ENCODE measurements around the gene PGM5.

The PGM5 gene

DNA sequence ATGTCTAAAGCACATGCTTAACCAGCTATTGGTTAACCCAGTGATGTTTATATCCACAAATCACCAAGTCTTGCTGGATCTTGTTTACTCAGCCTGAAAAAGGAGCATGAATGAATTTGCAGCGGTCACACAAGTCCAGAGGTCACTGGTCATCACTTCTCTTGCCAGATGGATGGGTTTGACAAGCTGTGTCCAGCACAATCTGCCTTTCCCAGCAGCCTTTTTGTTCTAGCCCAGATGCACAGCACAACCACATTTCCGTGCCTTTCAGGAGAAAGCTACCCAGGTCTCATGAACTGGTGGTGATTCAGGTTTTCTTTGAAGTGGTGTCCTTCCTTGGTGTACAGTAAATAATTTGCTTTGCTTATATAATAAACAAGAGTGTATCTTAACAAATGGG is 152.1 kb downstream of the PGM5 start:
- no peaks in the 10 kb centered on the region for H3K4me1 ChIP-seq (ENCODE audit: low read depth, poor library complexity, severe bottlenecking)
- TF ChIP-seq, protein P1, sequence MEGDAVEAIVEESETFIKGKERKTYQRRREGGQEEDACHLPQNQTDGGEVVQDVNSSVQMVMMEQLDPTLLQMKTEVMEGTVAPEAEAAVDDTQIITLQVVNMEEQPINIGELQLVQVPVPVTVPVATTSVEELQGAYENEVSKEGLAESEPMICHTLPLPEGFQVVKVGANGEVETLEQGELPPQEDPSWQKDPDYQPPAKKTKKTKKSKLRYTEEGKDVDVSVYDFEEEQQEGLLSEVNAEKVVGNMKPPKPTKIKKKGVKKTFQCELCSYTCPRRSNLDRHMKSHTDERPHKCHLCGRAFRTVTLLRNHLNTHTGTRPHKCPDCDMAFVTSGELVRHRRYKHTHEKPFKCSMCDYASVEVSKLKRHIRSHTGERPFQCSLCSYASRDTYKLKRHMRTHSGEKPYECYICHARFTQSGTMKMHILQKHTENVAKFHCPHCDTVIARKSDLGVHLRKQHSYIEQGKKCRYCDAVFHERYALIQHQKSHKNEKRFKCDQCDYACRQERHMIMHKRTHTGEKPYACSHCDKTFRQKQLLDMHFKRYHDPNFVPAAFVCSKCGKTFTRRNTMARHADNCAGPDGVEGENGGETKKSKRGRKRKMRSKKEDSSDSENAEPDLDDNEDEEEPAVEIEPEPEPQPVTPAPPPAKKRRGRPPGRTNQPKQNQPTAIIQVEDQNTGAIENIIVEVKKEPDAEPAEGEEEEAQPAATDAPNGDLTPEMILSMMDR (conservative IDR thresholded peaks at IDR 0.05; ENCODE audit: low read depth, low read length) = no peak
- H3K36me3 ChIP-seq (ENCODE audit: insufficient read depth) = no peaks in the 10 kb centered on the region
- H4K20me1 ChIP-seq (ENCODE audit: insufficient read depth) = no peaks in the 10 kb centered on the region
- H3K27me3 ChIP-seq (ENCODE audit: insufficient read depth, low read depth) = no peaks in the 10 kb centered on the region
- no peak overlapping the region for H2AFZ ChIP-seq (ENCODE audit: low read depth)
- H3K27ac ChIP-seq = no peak overlapping the region
- H3K4me3 ChIP-seq (IDR thresholded peaks at IDR 0.05; ENCODE audit: insufficient read depth, low read depth, low read length) = no peak overlapping the region
- H3K79me2 ChIP-seq (ENCODE audit: insufficient read depth, low read depth) = no peaks in the 10 kb centered on the region
- no peak overlapping the region for H3K4me2 ChIP-seq
- no peak overlapping the region for H3K9ac ChIP-seq

DNA sequence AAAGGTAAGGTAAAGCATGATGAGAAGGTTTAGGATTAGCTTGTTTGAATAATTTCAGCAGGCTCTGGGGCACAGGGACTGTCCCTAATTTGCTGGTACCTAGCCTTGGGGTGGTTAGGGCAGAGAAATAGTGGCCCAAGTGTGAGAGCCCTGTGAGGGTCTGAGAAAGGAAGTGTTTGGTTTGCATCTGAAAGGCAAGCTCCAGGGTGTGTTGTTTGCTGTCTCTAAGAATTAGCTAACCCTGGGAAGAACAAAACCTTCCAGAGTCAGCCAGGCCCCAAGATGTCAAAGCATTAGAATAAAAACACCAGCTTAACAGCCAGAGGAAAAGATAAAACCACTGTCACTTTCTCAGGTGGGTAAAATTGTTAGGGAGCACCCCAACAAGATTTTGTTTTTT is 153.3 kb downstream of the PGM5 start:
- no peak overlapping the region for H3K27ac ChIP-seq
- H2AFZ ChIP-seq (ENCODE audit: low read depth) = no peak overlapping the region
- H3K27me3 ChIP-seq (ENCODE audit: insufficient read depth, low read depth) = no peaks in the 10 kb centered on the region
- H3K36me3 ChIP-seq (ENCODE audit: insufficient read depth) = no peaks in the 10 kb centered on the region
- H3K79me2 ChIP-seq (ENCODE audit: insufficient read depth, low read depth) = no peaks in the 10 kb centered on the region
- TF ChIP-seq, protein P1 (conservative IDR thresholded peaks at IDR 0.05; ENCODE audit: low read depth, low read length) = no peak
- no peak overlapping the region for H3K4me3 ChIP-seq (IDR thresholded peaks at IDR 0.05; ENCODE audit: insufficient read depth, low read depth, low read length)
- no peak overlapping the region for H3K9ac ChIP-seq
- no peak overlapping the region for H3K4me2 ChIP-seq
- H3K4me1 ChIP-seq (ENCODE audit: low read depth, poor library complexity, severe bottlenecking) = no peaks in the 10 kb centered on the region
- no peaks in the 10 kb centered on the region for H4K20me1 ChIP-seq (ENCODE audit: insufficient read depth)

DNA sequence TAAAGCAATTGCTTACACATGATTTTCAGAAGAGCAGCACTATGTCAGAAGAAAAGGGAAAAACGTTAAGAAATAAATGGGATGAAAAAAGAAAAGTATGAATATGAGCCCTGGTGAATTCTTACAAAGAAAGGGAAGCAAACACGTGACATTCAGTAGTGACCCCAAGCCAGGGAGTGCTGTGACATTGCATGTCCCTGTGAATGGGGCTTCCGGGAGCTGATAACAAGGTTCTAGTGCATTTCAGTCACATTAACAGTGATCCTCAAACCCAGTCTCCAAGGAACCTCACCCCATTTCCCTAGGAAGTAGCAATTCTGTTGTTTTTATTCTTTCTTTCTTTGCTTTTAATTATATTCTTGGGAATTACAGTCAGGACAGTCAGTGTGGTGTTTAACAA is 157.0 kb downstream of the PGM5 start:
- Histone ChIP-seq H3K4me1 (ENCODE audit: low read depth, poor library complexity, severe bottlenecking) (no peaks in the 10 kb centered on the region), H2AFZ (ENCODE audit: low read depth) (no peak overlapping the region), H4K20me1 (ENCODE audit: insufficient read depth) (no peaks in the 10 kb centered on the region), H3K9ac (no peak overlapping the region), H3K27ac (no peak overlapping the region), H3K4me2 (no peak overlapping the region), H3K4me3 (IDR thresholded peaks at IDR 0.05; ENCODE audit: insufficient read depth, low read depth, low read length) (no peak overlapping the region), H3K27me3 (ENCODE audit: insufficient read depth, low read depth) (no peaks in the 10 kb centered on the region), H3K36me3 (ENCODE audit: insufficient read depth) (no peaks in the 10 kb centered on the region), H3K79me2 (ENCODE audit: insufficient read depth, low read depth) (no peaks in the 10 kb centered on the region)
- TF ChIP-seq, protein P1 (conservative IDR thresholded peaks at IDR 0.05; ENCODE audit: low read depth, low read length) = no peak

DNA sequence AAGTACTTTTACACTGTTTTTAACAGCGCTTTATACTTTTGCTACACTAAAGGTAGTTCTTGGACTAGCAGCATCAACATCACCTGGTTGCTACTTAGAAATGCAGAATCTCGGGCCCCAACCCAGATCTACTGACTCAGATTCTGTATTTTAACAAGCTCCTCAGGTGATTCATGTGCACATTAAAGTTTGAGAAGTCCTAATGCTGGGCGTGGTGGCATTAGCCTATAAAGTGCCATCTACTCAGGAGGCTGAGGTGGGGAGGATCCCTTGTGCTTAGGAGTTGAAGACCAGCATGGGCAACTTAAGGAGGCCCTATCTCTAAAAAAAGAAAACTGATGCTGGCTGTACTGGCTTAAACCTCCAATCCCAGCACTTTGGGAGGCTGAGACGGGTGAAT is 157.6 kb downstream of the PGM5 start:
- no peak overlapping the region for H3K4me2 ChIP-seq
- no peaks in the 10 kb centered on the region for H3K27me3 ChIP-seq (ENCODE audit: insufficient read depth, low read depth)
- no peaks in the 10 kb centered on the region for H3K4me1 ChIP-seq (ENCODE audit: low read depth, poor library complexity, severe bottlenecking)
- TF ChIP-seq, protein P1 (conservative IDR thresholded peaks at IDR 0.05; ENCODE audit: low read depth, low read length) = no peak
- no peaks in the 10 kb centered on the region for H4K20me1 ChIP-seq (ENCODE audit: insufficient read depth)
- H3K4me3 ChIP-seq (IDR thresholded peaks at IDR 0.05; ENCODE audit: insufficient read depth, low read depth, low read length) = no peak overlapping the region
- H3K79me2 ChIP-seq (ENCODE audit: insufficient read depth, low read depth) = no peaks in the 10 kb centered on the region
- H3K27ac ChIP-seq = no peak overlapping the region
- no peaks in the 10 kb centered on the region for H3K36me3 ChIP-seq (ENCODE audit: insufficient read depth)
- no peak overlapping the region for H2AFZ ChIP-seq (ENCODE audit: low read depth)
- no peak overlapping the region for H3K9ac ChIP-seq
